H1 (cell line): ENCODE results near the gene DHRS9. TPM values are rescaled to one million over a fixed set of nuclear protein-coding genes. Genes with fewer than 3 reads are reported as not detected.

Experiments used
- CTCF ChIA-PET: fragments of 300-600 bp; sonication (Branson Sonifier 250); formaldehyde crosslinking; loops from one replicate; lab custom pipeline; 2021; ENCODE audit not compliant: partially characterized antibody; lab: Charles Lee
- POLR2A ChIA-PET: fragments of 300-600 bp; sonication (Branson Sonifier 250); formaldehyde crosslinking; loops from one replicate; lab custom pipeline; 2021; ENCODE audit warnings: inconsistent platforms; ENCODE audit not compliant: partially characterized antibody; lab: Charles Lee
- DNase-seq, 2 experiments: peaks; one replicate each; pipeline versions ENCODE4 v3.0.0 to v3.0.0-alpha.2; 2010 to 2022; ENCODE audit warnings: low spot score in 2 of 2, low read depth in 1 of 2, mixed read lengths in 1 of 2
- FAIRE-seq: peaks from 2 replicates; lab custom pipeline; 2011; peaks lifted over from hg19 to GRCh38; lab: Jason Lieb, UNC
- H2AFZ ChIP-seq: 2 replicates; pipeline ENCODE4 v1.8.1; 2012; ENCODE audit warnings: low read length, inconsistent platforms
- H2AK5ac ChIP-seq: 2 replicates; pipeline ENCODE4 v1.6.1; 2013; ENCODE audit warnings: low read depth, low read length
- H2BK120ac ChIP-seq: replicated peaks from 2 replicates; pipeline ENCODE3; 2013; ENCODE audit warnings: low read depth, low read length, inconsistent platforms
- H2BK12ac ChIP-seq: 2 replicates; pipeline ENCODE4 v1.6.1; 2013; ENCODE audit warnings: low read depth, low read length
- H2BK15ac ChIP-seq: 2 replicates; pipeline ENCODE4 v1.6.1; 2013; ENCODE audit warnings: low read length
- H2BK20ac ChIP-seq: 2 replicates; pipeline ENCODE4 v1.6.1; 2013; ENCODE audit warnings: low read length
- H2BK5ac ChIP-seq: 2 replicates; pipeline ENCODE4 v1.6.1; 2013; ENCODE audit warnings: low read depth, low read length
- H3K14ac ChIP-seq: 2 replicates; pipeline ENCODE4 v1.6.1; 2013; ENCODE audit warnings: inconsistent platforms; ENCODE audit not compliant: insufficient read length
- H3K18ac ChIP-seq: 2 replicates; pipeline ENCODE4 v1.6.1; 2013; ENCODE audit warnings: low read length; ENCODE audit errors: extremely low read depth
- H3K23ac ChIP-seq: 2 replicates; pipeline ENCODE4 v1.6.1; 2013; ENCODE audit warnings: inconsistent platforms; ENCODE audit not compliant: insufficient read length
- H3K23me2 ChIP-seq: 2 replicates; pipeline ENCODE4 v1.6.1; 2013; ENCODE audit warnings: low read depth, low read length
- H3K27ac ChIP-seq: 2 replicates; pipeline ENCODE4 v1.6.1; 2011; ENCODE audit warnings: low read depth, low read length, inconsistent platforms
- H3K27me3 ChIP-seq, 4 experiments: replicated peaks in 1 of 4; 1 replicate in 1 of 4; 2 replicates in 3 of 4; pipeline versions ENCODE4 v1.6.1 to v1.8.1; 2011 to 2013; ENCODE audit warnings: low read length in 3 of 4, mild to moderate bottlenecking in 3 of 4, inconsistent platforms in 2 of 4, mixed read lengths in 2 of 4, moderate library complexity in 1 of 4; ENCODE audit not compliant: control insufficient read depth in 3 of 4, insufficient read depth in 3 of 4; ENCODE audit errors: extremely low read depth in 1 of 4
- H3K36me3 ChIP-seq, 4 experiments: 2 replicates each; pipeline versions ENCODE4 v1.6.1 to v1.8.1; 2011 to 2013; ENCODE audit warnings: mild to moderate bottlenecking in 4 of 4, low read length in 3 of 4, moderate library complexity in 2 of 4, control low read depth in 1 of 4, inconsistent platforms in 1 of 4; ENCODE audit not compliant: insufficient read depth in 4 of 4, control insufficient read depth in 2 of 4
- H3K4ac ChIP-seq: replicated peaks from 2 replicates; pipeline ENCODE3; 2013; ENCODE audit warnings: low read length, low read depth, mixed read lengths, inconsistent platforms; ENCODE audit not compliant: insufficient read length
- H3K4me1 ChIP-seq, 4 experiments: replicated peaks in 1 of 4; 1 replicate in 1 of 4; 2 replicates in 3 of 4; pipeline versions ENCODE4 v1.6.1 to v1.8.1; 2011 to 2013; ENCODE audit warnings: low read length in 3 of 4, inconsistent platforms in 2 of 4, mixed read lengths in 1 of 4; ENCODE audit not compliant: insufficient read depth in 4 of 4, control insufficient read depth in 3 of 4
- H3K4me2 ChIP-seq, 2 experiments: 2 replicates each; pipeline versions ENCODE4 v1.6.1 to v1.8.1; 2011 to 2013; ENCODE audit warnings: low read depth in 2 of 2, low read length in 2 of 2, control low read depth in 1 of 2, inconsistent platforms in 1 of 2, mild to moderate bottlenecking in 1 of 2; ENCODE audit not compliant: insufficient read depth in 1 of 2
- H3K4me3 ChIP-seq, 4 experiments: fragments of 200-600, 300-600 bp in 1 of 4; sonication (generic), shearing (Covaris generic), sonication (Bioruptor Twin) in 1 of 4; 2 replicates each; pipeline versions ENCODE4 v1.5.1 to v1.8.1; 2011 to 2016; ENCODE audit warnings: low read length in 4 of 4, low read depth in 3 of 4, control low read depth in 2 of 4, inconsistent platforms in 2 of 4, mild to moderate bottlenecking in 2 of 4, mixed read lengths in 1 of 4, moderate library complexity in 1 of 4; ENCODE audit not compliant: insufficient read depth in 2 of 4; ENCODE audit errors: extremely low read depth in 1 of 4
- H3K56ac ChIP-seq: replicated peaks from 2 replicates; pipeline ENCODE3; 2013; ENCODE audit warnings: low read depth, mild to moderate bottlenecking, mixed read lengths, low read length, inconsistent platforms; ENCODE audit not compliant: insufficient read length
- H3K79me1 ChIP-seq: 2 replicates; pipeline ENCODE4 v1.6.1; 2013; ENCODE audit warnings: low read depth, low read length, control low read depth
- H3K79me2 ChIP-seq, 2 experiments: 2 replicates each; pipeline versions ENCODE4 v1.6.1 to v1.8.1; 2012 to 2013; ENCODE audit warnings: low read length in 2 of 2, mild to moderate bottlenecking in 2 of 2, inconsistent platforms in 1 of 2; ENCODE audit not compliant: insufficient read depth in 2 of 2, control insufficient read depth in 1 of 2
- H3K9ac ChIP-seq, 4 experiments: replicated peaks in 1 of 4; 1 replicate in 1 of 4; 2 replicates in 3 of 4; pipeline versions ENCODE4 v1.6.1 to v1.8.1; 2011 to 2013; ENCODE audit warnings: low read depth in 3 of 4, low read length in 3 of 4, control low read depth in 2 of 4, mild to moderate bottlenecking in 2 of 4, moderate library complexity in 2 of 4, inconsistent platforms in 1 of 4; ENCODE audit errors: extremely low read depth in 1 of 4
- H3K9me3 ChIP-seq, 2 experiments: 2 replicates each; pipeline versions ENCODE4 v1.6.1 to v1.8.1; 2012 to 2013; ENCODE audit warnings: mild to moderate bottlenecking in 2 of 2, moderate library complexity in 2 of 2, control low read depth in 1 of 2, inconsistent platforms in 1 of 2, low read depth in 1 of 2, low read length in 1 of 2, mixed read lengths in 1 of 2; ENCODE audit not compliant: insufficient read depth in 2 of 2
- H4K20me1 ChIP-seq, 2 experiments: replicated peaks in 1 of 2; 2 replicates each; pipeline versions ENCODE3 to v1.8.1; 2011 to 2013; ENCODE audit warnings: inconsistent platforms in 2 of 2, low read length in 2 of 2, mild to moderate bottlenecking in 1 of 2; ENCODE audit not compliant: insufficient read depth in 2 of 2, control insufficient read depth in 1 of 2
- H4K5ac ChIP-seq: 2 replicates; pipeline ENCODE4 v1.6.1; 2013; ENCODE audit warnings: low read length, low read depth, mixed read lengths, inconsistent platforms; ENCODE audit not compliant: insufficient read length
- H4K8ac ChIP-seq: 2 replicates; pipeline ENCODE4 v1.8.0; 2013; ENCODE audit warnings: mild to moderate bottlenecking, moderate library complexity, low read length, inconsistent platforms; ENCODE audit not compliant: insufficient read depth; ENCODE audit errors: extremely low read depth
- H4K91ac ChIP-seq: replicated peaks from 2 replicates; pipeline ENCODE3; 2013; ENCODE audit warnings: low read length, mixed read lengths, inconsistent platforms; ENCODE audit not compliant: insufficient read length
- CBX8 ChIP-seq: fragments of 300-800, 300-1000 bp; sonication (generic); IDR thresholded peaks from 2 replicates; pipeline ENCODE4 v1.7.1; 2016; ENCODE audit warnings: low read depth, low read length, borderline replicate concordance
- CHD2 ChIP-seq: IDR thresholded peaks from 2 replicates; pipeline ENCODE4 v1.6.1; 2012; ENCODE audit warnings: low read length, improper control_type of control experiment
- CTCF ChIP-seq, 3 experiments: IDR thresholded peaks; 1 replicate in 2 of 3; 2 replicates in 1 of 3; pipeline versions ENCODE4 v1.5.1 to v1.6.1; 2011; ENCODE audit warnings: low read length in 3 of 3, mild to moderate bottlenecking in 3 of 3, inconsistent platforms in 2 of 3, low read depth in 1 of 3, moderate library complexity in 1 of 3; ENCODE audit not compliant: insufficient read depth in 1 of 3; ENCODE audit errors: control extremely low read depth in 1 of 3
- EGR1 ChIP-seq: IDR thresholded peaks from 2 replicates; pipeline ENCODE4 v1.6.1; 2011; ENCODE audit warnings: low read depth, low read length, borderline replicate concordance
- EZH2 ChIP-seq: fragments of 200-600 bp; sonication (generic); IDR thresholded peaks from 2 replicates; pipeline ENCODE4 v1.7.1; 2012; ENCODE audit warnings: low read depth, mild to moderate bottlenecking, moderate library complexity, low read length, inconsistent platforms; ENCODE audit not compliant: severe bottlenecking
- NANOG ChIP-seq: IDR thresholded peaks from 2 replicates; pipeline ENCODE4 v1.6.1; 2011; ENCODE audit warnings: low read length, low read depth, mild to moderate bottlenecking, inconsistent platforms; ENCODE audit not compliant: insufficient read depth, poor library complexity, severe bottlenecking
- NRF1 ChIP-seq: IDR thresholded peaks from 2 replicates; pipeline ENCODE4 v1.6.1; 2011; ENCODE audit warnings: mild to moderate bottlenecking, low read depth, low read length, improper control_type of control experiment
- POU5F1 ChIP-seq: IDR thresholded peaks from 2 replicates; pipeline ENCODE4 v1.6.1; 2011; ENCODE audit warnings: low read depth, mild to moderate bottlenecking, low read length, moderate library complexity
- TAF1 ChIP-seq: IDR thresholded peaks from 2 replicates; pipeline ENCODE4 v1.6.1; 2011; ENCODE audit warnings: mild to moderate bottlenecking, low read depth, low read length
- TCF12 ChIP-seq: IDR thresholded peaks from 2 replicates; pipeline ENCODE4 v1.6.1; 2011; ENCODE audit warnings: low read depth, mild to moderate bottlenecking, low read length
- TEAD4 ChIP-seq: IDR thresholded peaks from 2 replicates; pipeline ENCODE4 v1.6.1; 2012; ENCODE audit warnings: low read depth, low read length, inconsistent platforms, mixed read lengths
- WGBS, 2 experiments: shearing (Covaris generic) in 1 of 2; methylation state at CpG; one replicate each; pipeline versions ENCODE4 v1.1.6 to v1.1.7; 2013 to 2015; ENCODE audit warnings: low lambda C conversion rate in 2 of 2, mixed read lengths in 2 of 2, inconsistent platforms in 1 of 2, low coverage in 1 of 2, missing lambda C conversion rate in 1 of 2; ENCODE audit not compliant: insufficient replicate concordance in 2 of 2, insufficient coverage in 1 of 2, insufficient read length in 1 of 2; ENCODE audit errors: extremely low coverage in 1 of 2, missing lambda C conversion rate in 1 of 2; 5-methylcytosine and 5-hydroxymethylcytosine counted together
- polyA plus RNA-seq, 7 experiments: library from polyadenylated mRNA; depleted of rRNA in 3 of 7; stranded (reverse) in 5 of 7; unstranded in 2 of 7; fragments of >200 nt in 5 of 7; fragments of 200-250 nt in 2 of 7; gene quantifications; 1 replicate in 5 of 7; 2 replicates in 1 of 7; 4 replicates in 1 of 7; pipeline versions ENCODE4 v1.2.1 to v1.2.3, GENCODE V29; 2011 to 2013; ENCODE audit warnings: missing spikeins in 2 of 7, mixed read lengths in 2 of 7
- total RNA-seq: library from RNA; stranded (reverse); fragmentation: NEBNext Ultra II Directional; extraction: Animal tissue kit (Norgen Biotek cat#: 25700); gene quantifications from 2 replicates; pipeline ENCODE4 v1.2.1, GENCODE V29; 2021

DHRS9 gene
- total and polyA plus RNA-seq, 2 of the 8 experiments (the other 6 are each of a cell fraction or from before 2014, with no cell fraction given) = not detected

DNA sequence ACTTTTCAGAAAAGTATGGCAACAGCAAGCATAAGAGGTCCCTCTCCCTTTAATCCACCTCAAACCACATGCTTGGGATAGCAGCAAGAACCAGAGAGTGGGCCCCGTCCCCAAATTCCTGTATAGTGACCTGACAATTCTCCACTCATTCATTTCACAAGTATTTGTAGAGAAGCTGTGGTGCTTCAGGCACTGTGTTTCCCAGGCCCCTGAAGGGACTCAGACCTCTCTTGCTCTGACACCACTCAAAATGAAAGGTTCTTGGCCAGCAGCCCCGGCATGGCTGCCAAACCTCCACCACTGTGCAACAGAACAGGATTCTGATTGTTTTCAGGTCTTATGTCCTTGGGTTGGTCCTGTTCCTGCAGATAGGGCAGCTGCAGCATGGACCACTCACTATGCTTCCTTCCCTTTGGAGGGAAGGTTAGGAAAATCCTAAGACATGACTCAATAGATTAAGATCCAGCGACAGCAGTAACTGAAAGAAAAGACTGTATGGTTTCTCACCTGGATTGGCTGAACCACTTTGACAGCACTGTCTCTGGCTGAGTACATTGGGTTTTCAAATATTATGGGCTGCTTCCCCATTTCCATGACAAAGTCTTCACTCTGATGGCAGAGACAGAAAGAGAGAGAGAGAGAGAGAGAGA lies 67.6 kb downstream of the DHRS9 start:
- no peaks in the 10 kb centered on the region for H4K20me1 ChIP-seq
- ChIA-PET CTCF (no interaction called here), POLR2A (no interaction called here)
- H3K9ac ChIP-seq = no peak overlapping the region
- H3K23ac ChIP-seq = no peak overlapping the region
- H3K4me3 ChIP-seq = no peak overlapping the region
- H3K79me2 ChIP-seq = no peaks in the 10 kb centered on the region
- no peaks in the 10 kb centered on the region for H3K27me3 ChIP-seq
- H3K4me1 ChIP-seq = peaks cover 0 to 10% (median 7%) of the 10 kb centered on the region in 4 experiments; a peak in 5 of 7 replicates
- H2AFZ ChIP-seq = no peak overlapping the region
- no peak overlapping the region for H4K8ac ChIP-seq
- H2BK5ac ChIP-seq = 0 out of 2 replicates have a peak overlapping the region, but pooled peaks have one; percentile 30
- H2BK20ac ChIP-seq = no peak overlapping the region; the same call in 1 of the 2 replicates
- H2BK12ac ChIP-seq = no peak overlapping the region
- no peak overlapping the region for H3K56ac ChIP-seq
- no peaks in the 10 kb centered on the region for H3K23me2 ChIP-seq
- H3K79me1 ChIP-seq = no peaks in the 10 kb centered on the region
- DNase-seq = no peak
- no peak overlapping the region for H2BK120ac ChIP-seq
- H3K9me3 ChIP-seq = no peaks in the 10 kb centered on the region
- no peak overlapping the region for H2AK5ac ChIP-seq
- H4K91ac ChIP-seq = no peak overlapping the region
- H3K14ac ChIP-seq = no peak overlapping the region
- no peaks in the 10 kb centered on the region for H3K36me3 ChIP-seq
- H2BK15ac ChIP-seq = no peak overlapping the region
- no peak overlapping the region for H3K4ac ChIP-seq
- no peak for FAIRE-seq
- no peak overlapping the region for H4K5ac ChIP-seq
- no peak overlapping the region for H3K27ac ChIP-seq
- peak overlapping the region; percentile 4; the same call in 1 of the 2 replicates for H3K18ac ChIP-seq
- no peak overlapping the region for H3K4me2 ChIP-seq
- WGBS, 2 experiments = 83% methylated on average over 3 of the region's 3 CpGs; no CpG with 5 or more reads in 1 of the 2 experiments
- TF ChIP-seq TAF1 (no peak), CHD2 (no peak), EZH2 (no peak), TEAD4 (no peak), NANOG (no peak), EGR1 (no peak), POU5F1 (no peak), NRF1 (no peak), CBX8 (no peak), TCF12 (no peak), CTCF (IDR thresholded peaks at IDR 0.05; ENCODE audit: control extremely low read depth in 1 of 3, insufficient read depth in 1 of 3, low read depth in 1 of 3, low read length in 3 of 3) (no peak)
